WERI-Rb-1 (cell line): ENCODE data around the gene CYB561D1.

Experiments
- DNase-seq: peaks from one replicate; pipeline ENCODE4 v3.0.0-alpha.2; 2020
- H3K27ac ChIP-seq: fragments of 250-450 bp; sonication (Bioruptor Pico); 2 replicates; pipeline ENCODE4 v1.5.1; 2020; ENCODE audit warnings: mild to moderate bottlenecking, moderate library complexity
- H3K27me3 ChIP-seq: fragments of 250-450 bp; sonication (Bioruptor Pico); 2 replicates; pipeline ENCODE4 v1.5.1; 2021; ENCODE audit warnings: mild to moderate bottlenecking, low read depth, moderate library complexity; ENCODE audit not compliant: insufficient read depth, severe bottlenecking
- H3K36me3 ChIP-seq: fragments of 250-450 bp; sonication (Bioruptor Pico); 2 replicates; pipeline ENCODE4 v1.5.1; 2020; ENCODE audit warnings: mild to moderate bottlenecking, moderate library complexity
- H3K4me3 ChIP-seq: 2 replicates; pipeline ENCODE4 v1.5.1; 2011; ENCODE audit warnings: low read depth, mild to moderate bottlenecking, control low read depth, low read length
- H3K9me3 ChIP-seq: fragments of 250-450 bp; sonication (Bioruptor Pico); 2 replicates; pipeline ENCODE4 v1.5.1; 2021; ENCODE audit warnings: mild to moderate bottlenecking, moderate library complexity; ENCODE audit not compliant: severe bottlenecking
- CTCF ChIP-seq: IDR thresholded peaks from 2 replicates; pipeline ENCODE4 v1.5.1; 2011; ENCODE audit warnings: low read depth, mild to moderate bottlenecking, control low read depth, inconsistent platforms, low read length

CYB561D1 gene

GRCh38 chr1:109498161-109498801 lies 4.4 kb downstream of the CYB561D1 start:
- H3K4me3 ChIP-seq = no peak overlapping the region
- H3K36me3 ChIP-seq = peaks cover 20% of the 10 kb centered on the region
- peak; percentile 83 for DNase-seq
- H3K27ac ChIP-seq = peak overlapping the region; percentile 41
- no peaks in the 10 kb centered on the region for H3K9me3 ChIP-seq
- peak; percentile 94 for TF ChIP-seq CTCF
- no peaks in the 10 kb centered on the region for H3K27me3 ChIP-seq

- DNase-seq = no peak
- no peaks in the 10 kb centered on the region for H3K27me3 ChIP-seq
- H3K9me3 ChIP-seq = no peaks in the 10 kb centered on the region
- H3K27ac ChIP-seq = peak overlapping the region; percentile 41
- H3K4me3 ChIP-seq = no peak overlapping the region
- no peak for TF ChIP-seq CTCF
- H3K36me3 ChIP-seq = peaks cover 20% of the 10 kb centered on the region
Observed at GRCh38 chr1:109499081-109499480, 5.2 kb downstream of the CYB561D1 start.

- Histone ChIP-seq H3K27me3 (no peaks in the 10 kb centered on the region), H3K36me3 (peaks cover 20% of the 10 kb centered on the region), H3K27ac (peak overlapping the region; percentile 41), H3K4me3 (no peak overlapping the region), H3K9me3 (no peaks in the 10 kb centered on the region)
- peak; percentile 82 for DNase-seq
- peak; percentile 82 for TF ChIP-seq CTCF
Observed at GRCh38 chr1:109499661-109500536, 6.0 kb downstream of the CYB561D1 start.

GRCh38 chr1:109500941-109501381 lies 7.1 kb downstream of the CYB561D1 start:
- Histone ChIP-seq H3K27me3 (no peaks in the 10 kb centered on the region), H3K4me3 (no peak overlapping the region), H3K9me3 (no peaks in the 10 kb centered on the region), H3K36me3 (peaks cover 17% of the 10 kb centered on the region), H3K27ac (0 out of 2 replicates have a peak overlapping the region, but pooled peaks have one; percentile 7)
- DNase-seq = no peak
- no peak for TF ChIP-seq CTCF

GRCh38 chr1:109501644-109502363 lies 7.9 kb downstream of the CYB561D1 start:
- TF ChIP-seq CTCF = no peak
- Histone ChIP-seq H3K36me3 (peaks cover 10% of the 10 kb centered on the region; the same call in 1 of the 2 replicates), H3K4me3 (no peak overlapping the region), H3K27ac (no peak overlapping the region), H3K27me3 (no peaks in the 10 kb centered on the region), H3K9me3 (no peaks in the 10 kb centered on the region)
- DNase-seq = no peak
